SKM-1 (cell line): Measurements from ENCODE around the gene MRAP2.
A peak's percentile ranks its signal among the peaks of the same experiment; 100 is the strongest.
"Not testable (repeated sequence)": the region's sequence is repeated elsewhere in the genome, so short reads cannot be mapped to it uniquely, and the experiment has no call there.

Experiments
- DNase-seq: peaks from one replicate; lab custom pipeline; 2025; ENCODE audit not compliant: unreplicated experiment; lab: John Stamatoyannopoulos, UW

The MRAP2 gene

DNA sequence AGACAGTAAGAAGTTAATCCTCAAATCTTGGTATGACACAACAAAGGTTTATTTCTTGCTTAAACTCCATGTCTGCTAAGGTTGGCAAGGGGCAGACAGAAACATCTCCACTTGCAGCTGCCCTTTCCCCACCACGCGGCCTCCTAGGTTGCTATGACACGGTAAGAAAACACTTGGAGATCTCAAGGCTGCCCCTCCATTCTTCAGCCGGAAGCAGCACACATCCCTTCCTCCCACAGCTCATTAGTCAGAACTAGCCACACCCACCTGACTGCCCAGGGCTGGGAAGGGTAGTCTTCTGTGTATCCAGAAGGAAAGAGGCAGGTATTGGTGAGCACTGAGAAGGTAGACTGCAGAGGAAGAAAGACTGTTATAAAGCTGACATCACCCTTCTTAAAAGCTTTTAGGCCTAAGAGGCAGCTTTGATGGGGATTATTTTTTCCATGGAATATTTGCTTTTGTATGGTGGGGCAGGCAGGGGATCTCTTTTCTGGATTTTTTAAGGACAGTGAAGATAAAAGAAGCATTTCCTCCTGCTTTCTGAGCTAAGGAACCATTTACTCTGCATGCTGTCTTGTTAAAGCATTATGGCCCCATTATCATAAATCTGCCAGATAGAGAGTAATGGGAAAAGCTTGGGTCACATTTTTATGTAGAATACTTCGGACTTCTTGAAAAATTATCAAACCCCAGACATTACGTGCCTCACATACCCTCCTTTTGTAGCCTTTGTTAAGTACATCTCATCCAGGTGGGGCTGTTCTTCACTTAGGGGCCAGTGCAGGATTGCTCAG lies 41.6 kb downstream of the MRAP2 start:
- DNase-seq, result no peak

DNA sequence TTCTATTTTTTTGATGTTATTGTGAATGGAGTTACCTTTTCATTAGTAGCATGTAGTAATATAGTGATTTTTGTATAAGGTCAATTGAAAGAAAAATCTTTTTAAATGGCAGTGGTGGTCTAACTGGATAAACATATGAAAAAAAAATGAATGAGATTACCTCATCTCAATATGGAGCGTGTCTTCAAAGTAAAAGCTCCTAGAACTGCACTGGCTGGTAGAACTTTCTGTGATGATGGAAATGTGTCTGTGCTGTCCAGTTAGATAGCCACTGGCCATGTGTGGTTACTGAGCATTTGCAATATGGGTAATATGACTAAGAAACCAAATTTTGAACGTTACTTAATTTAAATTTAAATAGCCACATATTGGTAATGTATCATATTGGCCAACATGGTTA lies 44.1 kb downstream of the MRAP2 start:
- DNase-seq, result no peak

- DNase-seq, result no peak
These were observed 44.8 kb downstream of the MRAP2 start for GRCh38 chr6:84078335-84078734.

DNA sequence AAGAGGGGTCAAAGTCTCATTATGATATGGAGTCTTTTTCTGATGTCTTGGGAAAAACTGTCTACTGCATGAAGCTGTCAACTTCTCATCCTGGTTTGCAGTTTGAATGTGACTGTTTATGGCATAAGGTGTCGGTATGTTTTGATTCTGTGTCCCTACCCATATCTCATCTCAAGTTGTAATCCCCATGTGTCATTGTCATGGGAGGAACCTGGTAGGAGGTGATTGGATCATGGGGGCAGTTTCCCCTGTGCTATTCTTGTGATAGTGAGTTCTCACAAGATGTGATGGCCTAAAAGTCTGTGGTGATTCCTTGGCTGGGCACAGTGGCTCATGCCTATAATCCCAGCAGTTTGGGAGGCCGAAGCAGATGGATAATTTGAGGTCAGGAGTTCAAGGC lies 47.6 kb downstream of the MRAP2 start:
- no peak for DNase-seq

- DNase-seq, result no peak
These were observed 49.2 kb downstream of the MRAP2 start for GRCh38 chr6:84082689-84083265.

- not testable (repeated sequence) for DNase-seq
These were observed 51.1 kb downstream of the MRAP2 start for GRCh38 chr6:84084705-84085104.

DNA sequence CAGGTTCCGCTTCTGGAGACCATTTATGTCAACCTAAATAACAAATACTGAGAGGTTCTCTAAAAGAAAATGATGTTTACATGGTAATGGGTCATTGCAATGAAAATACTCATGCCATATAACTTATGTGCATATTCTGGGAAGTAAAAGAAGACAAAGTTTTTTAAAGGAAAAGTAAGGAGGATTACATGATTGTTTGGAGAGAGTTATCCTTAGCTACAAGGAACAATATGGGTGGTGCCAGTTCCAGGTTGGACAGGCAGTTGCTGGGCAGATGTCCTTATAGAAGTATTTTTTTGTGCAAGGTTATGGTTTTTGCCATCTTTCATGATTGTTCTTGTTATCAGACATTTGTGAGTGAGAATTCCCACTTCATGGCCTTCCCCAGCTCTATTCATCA lies 52.5 kb downstream of the MRAP2 start:
- DNase-seq, result no peak

- no peak for DNase-seq
These were observed 53.2 kb downstream of the MRAP2 start for GRCh38 chr6:84086545-84087429.

- no peak for DNase-seq
These were observed 55.5 kb downstream of the MRAP2 start for GRCh38 chr6:84089081-84089480.

GRCh38 chr6:84089552-84089951 lies 56.0 kb downstream of the MRAP2 start:
- DNase-seq, result no peak

DNA sequence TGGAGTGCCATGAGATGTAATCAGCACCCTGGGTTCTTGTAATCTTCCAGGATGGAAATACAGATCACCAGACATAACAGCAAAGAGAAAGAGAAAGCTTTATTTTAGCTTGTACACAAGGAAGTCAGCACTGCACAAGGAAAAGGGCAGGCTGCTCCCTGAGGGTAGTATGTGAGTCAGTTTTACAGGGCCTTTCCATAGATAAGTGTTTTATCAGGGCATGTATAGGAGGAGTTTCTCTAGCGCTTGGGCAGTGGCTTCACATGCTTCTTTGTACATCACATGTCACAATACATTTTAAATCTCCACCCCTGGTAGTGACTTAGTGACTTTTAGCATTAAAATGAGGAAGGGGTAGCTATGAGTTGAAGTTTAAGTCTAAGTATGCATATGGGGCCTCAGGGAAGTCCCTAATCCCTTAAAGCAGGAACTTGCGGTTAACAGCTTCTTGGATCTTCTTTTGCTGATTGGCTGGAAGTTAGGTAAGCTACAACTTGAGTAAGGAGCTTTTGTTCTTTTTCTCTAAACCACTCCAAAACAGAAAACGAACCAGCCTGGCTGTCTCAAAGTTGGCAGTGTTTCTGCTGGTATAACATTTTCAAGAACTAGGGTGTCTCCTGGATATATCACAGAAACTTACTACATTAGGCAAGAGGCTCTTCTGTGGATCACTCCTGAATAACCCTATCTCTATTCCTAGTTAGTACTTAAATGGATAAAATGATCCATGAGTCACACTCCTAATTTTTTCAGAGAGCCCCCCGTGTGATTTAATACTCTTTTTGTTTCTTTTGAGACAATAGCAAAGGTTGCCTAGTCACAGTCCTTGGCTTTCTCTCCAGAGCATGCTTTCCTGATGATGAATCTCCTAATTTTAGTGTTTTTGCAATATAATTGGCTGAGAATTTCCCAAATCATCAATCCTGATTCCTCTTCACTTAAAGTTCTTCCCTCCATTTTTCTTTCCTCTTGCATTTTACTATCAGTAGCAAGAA lies 60.2 kb downstream of the MRAP2 start:
- peak; percentile 97 for DNase-seq

- no peak for DNase-seq
These were observed 61.6 kb downstream of the MRAP2 start for GRCh38 chr6:84095156-84095555.

DNA sequence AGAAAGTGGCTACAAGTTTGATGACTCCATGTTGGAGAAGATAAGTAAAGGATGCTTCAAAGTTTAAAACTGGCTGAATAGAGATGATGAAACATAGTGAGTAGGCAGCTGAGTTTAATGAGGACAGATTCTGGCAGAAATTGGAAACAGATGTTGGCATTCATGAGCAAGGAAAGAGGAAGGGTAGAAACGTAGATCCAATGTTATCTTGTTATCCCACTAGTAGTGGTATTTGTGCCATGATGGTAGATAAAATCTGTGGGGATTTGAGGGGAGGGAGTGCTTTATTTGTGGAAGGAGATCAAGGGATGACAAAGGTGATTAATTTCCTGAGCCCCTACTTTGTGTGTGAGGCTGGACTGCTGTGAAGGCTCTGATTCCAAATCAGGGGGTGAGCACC lies 69.5 kb downstream of the MRAP2 start:
- DNase-seq, result no peak

GRCh38 chr6:84105215-84105924 lies 71.8 kb downstream of the MRAP2 start:
- DNase-seq, result not testable (repeated sequence)

DNA sequence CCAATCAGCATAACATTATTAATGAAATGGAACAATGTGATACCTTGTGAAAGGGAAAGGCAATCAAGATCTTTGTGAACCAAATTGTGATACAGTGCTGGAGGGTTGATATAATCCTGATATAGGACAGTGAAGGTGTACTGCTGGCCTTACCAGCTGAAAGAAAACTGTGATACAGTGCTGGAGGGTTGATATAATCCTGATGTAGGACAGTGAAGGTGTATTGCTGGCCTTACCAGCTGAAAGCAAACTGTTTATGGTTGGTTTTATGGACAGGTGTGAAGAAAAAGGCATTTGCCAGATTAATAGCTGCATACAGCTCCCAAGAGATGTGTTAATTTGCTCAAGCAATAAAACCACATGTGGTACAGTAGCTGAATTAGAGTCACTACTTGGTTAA lies 73.9 kb downstream of the MRAP2 start:
- DNase-seq, result no peak

DNA sequence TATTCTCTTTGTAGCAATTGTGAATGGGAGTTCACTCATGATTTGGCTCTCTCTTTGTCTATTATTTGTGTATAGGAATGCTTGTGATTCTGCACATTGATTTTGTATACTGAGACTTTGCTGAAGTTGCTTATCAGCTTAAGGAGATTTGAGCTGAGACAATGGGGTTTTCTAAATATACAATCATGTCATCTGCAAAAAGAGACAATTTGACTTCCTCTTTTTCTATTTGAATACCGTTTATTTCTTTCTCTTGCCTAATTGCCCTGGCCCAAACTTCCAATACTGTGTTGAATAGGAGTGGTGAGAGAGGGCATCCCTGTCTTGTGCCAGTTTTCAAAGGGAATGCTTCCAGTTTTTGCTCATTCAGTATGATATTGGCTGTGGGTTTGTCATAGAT lies 77.8 kb downstream of the MRAP2 start:
- not testable (repeated sequence) for DNase-seq

- not testable (repeated sequence) for DNase-seq
These were observed 81.5 kb downstream of the MRAP2 start for GRCh38 chr6:84114933-84115594.

DNA sequence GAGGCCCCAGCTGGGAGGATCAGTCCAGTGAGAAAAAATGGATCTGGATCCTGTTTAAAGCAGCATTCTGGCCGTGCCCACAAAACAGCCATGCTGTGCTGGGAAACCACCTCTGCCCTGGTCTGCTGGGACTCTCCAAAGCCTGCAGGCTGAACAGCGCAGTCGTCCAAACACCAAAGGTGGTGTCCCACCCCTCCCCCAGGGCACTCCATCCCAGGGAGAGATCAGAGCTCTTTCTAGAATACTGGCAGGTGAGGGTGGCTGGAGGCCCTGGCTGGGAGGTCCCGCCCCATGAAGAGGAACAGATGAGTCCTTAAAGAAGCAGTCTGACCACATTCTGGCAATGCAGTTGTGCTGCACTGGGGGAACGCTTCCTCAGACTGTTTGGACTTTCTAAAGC lies 84.6 kb downstream of the MRAP2 start:
- DNase-seq, result no peak

- DNase-seq, result no peak
These were observed 85.7 kb downstream of the MRAP2 start for GRCh38 chr6:84119277-84119676.
